A673 (cell line): Measurements from ENCODE around the gene ASB15. TPM values are rescaled to one million over a fixed set of nuclear protein-coding genes. Genes with fewer than 3 reads are reported as not detected.

Source experiments
- BruUV-seq: library from RNA; stranded (reverse); fragments of 400-500 nt; replicated peaks from 2 replicates; lab custom pipeline; 2021; lab: Mats Ljungman, UMichigan
- CTCF ChIA-PET: fragments of 300-600 bp; sonication (Branson Sonifier 250); formaldehyde crosslinking; loops from one replicate; lab custom pipeline; 2022; ENCODE audit warnings: antibody characterized with exemption; lab: Charles Lee
- POLR2A ChIA-PET: fragments of 300-600 bp; sonication (Branson Sonifier 250); formaldehyde crosslinking; loops from one replicate; lab custom pipeline; 2022; ENCODE audit warnings: antibody characterized with exemption; ENCODE audit not compliant: low non-redundant PET; lab: Charles Lee
- DNase-seq: peaks from one replicate; pipeline ENCODE4 v3.0.0-alpha.2; 2015; ENCODE audit warnings: low spot score
- H3K27ac ChIP-seq: fragments of 200-600 bp; sonication (generic); 2 replicates; pipeline ENCODE4 v1.5.1; 2016; ENCODE audit warnings: mixed run types, low read depth, mild to moderate bottlenecking, mixed read lengths, antibody characterized with exemption, low read length; ENCODE audit not compliant: poor library complexity, severe bottlenecking
- H3K27me3 ChIP-seq: fragments of 200-600 bp; sonication (generic); replicated peaks from 2 replicates; pipeline ENCODE4 v1.6.1; 2017; ENCODE audit warnings: mixed run types, low read depth, mild to moderate bottlenecking, mixed read lengths, antibody characterized with exemption, low read length; ENCODE audit not compliant: insufficient read depth, poor library complexity
- H3K36me3 ChIP-seq: fragments of 200-600 bp; sonication (generic); 2 replicates; pipeline ENCODE4 v1.6.1; 2016; ENCODE audit warnings: mixed run types, mild to moderate bottlenecking, mixed read lengths, antibody characterized with exemption, low read length; ENCODE audit not compliant: insufficient read depth, poor library complexity, severe bottlenecking
- H3K4me1 ChIP-seq: fragments of 200-600 bp; sonication (generic); 2 replicates; pipeline ENCODE4 v1.6.1; 2017; ENCODE audit warnings: mixed run types, mild to moderate bottlenecking, mixed read lengths, antibody characterized with exemption, low read length; ENCODE audit not compliant: insufficient read depth, poor library complexity, severe bottlenecking
- H3K4me3 ChIP-seq: fragments of 200-600 bp; sonication (generic); 2 replicates; pipeline ENCODE4 v1.5.1; 2016; ENCODE audit warnings: low read depth, mixed run types, mild to moderate bottlenecking, mixed read lengths, low read length; ENCODE audit not compliant: poor library complexity, severe bottlenecking
- H3K9me3 ChIP-seq: fragments of 200-600 bp; sonication (generic); 2 replicates; pipeline ENCODE4 v1.6.1; 2016; ENCODE audit warnings: mixed run types, low read depth, mild to moderate bottlenecking, mixed read lengths, antibody characterized with exemption, low read length; ENCODE audit not compliant: poor library complexity, severe bottlenecking
- CTCF ChIP-seq: fragments of 300-800, 200-600 bp; sonication (generic); conservative IDR thresholded peaks from 2 replicates; pipeline ENCODE4 v1.5.1; 2017; ENCODE audit warnings: low read depth, mild to moderate bottlenecking, antibody characterized with exemption, low read length, moderate library complexity, mixed read lengths
- EZH2 ChIP-seq: fragments of 200-600 bp; sonication (generic); IDR thresholded peaks from 2 replicates; pipeline ENCODE4 v1.6.1; 2017; ENCODE audit warnings: borderline replicate concordance, low read depth, mild to moderate bottlenecking, mixed read lengths, antibody characterized with exemption, low read length; ENCODE audit not compliant: poor library complexity, severe bottlenecking
- intact Hi-C: fragments of 100-400 bp; cut with micrococcal nuclease; formaldehyde crosslinking; loops from one replicate; pipeline ENCODE4 v1.10.0; 2022; ENCODE audit not compliant: unreplicated experiment
- total RNA-seq: library from RNA; stranded (reverse); gene quantifications from 2 replicates; pipeline ENCODE4 v1.2.3, GENCODE V29; 2021

The ASB15 gene
- total RNA-seq, 1 experiment from 2014 or later, result not detected

GRCh38 chr7:123653162-123653561 lies 51.5 kb downstream of the ASB15 start:
- TF ChIP-seq EZH2 (no peak), CTCF (no peak)
- BruUV-seq, result no TSS peak

GRCh38 chr7:123655614-123656013 lies 54.0 kb downstream of the ASB15 start, which contains the start of gene LMOD2:
LMOD2 (plus strand) TSS chr7:123655866; CDS start chr7:123655964, 98 bp downstream.
- Histone ChIP-seq H3K27ac (no peak within 1 kb of the TSS), H3K9me3 (no peaks in the 10 kb centered on the region), H3K4me3 (no peak within 1 kb of the TSS), H3K27me3 (no peaks in the 10 kb centered on the region), H3K4me1 (no peaks in the 10 kb centered on the region), H3K36me3 (no peaks in the 10 kb centered on the region)
- CTCF ChIA-PET, result no interaction called here
- TF ChIP-seq CTCF (no peak), EZH2 (no peak)
- DNase-seq, result no peak
- no TSS peak for BruUV-seq
- POLR2A ChIA-PET, result no interaction called here
- intact Hi-C loops, result no loop called here

More at GRCh38 chr7:123653162-123653561, 51.5 kb downstream of the ASB15 start:
- no peak overlapping the region for H3K27ac ChIP-seq
- no peaks in the 10 kb centered on the region for H3K4me1 ChIP-seq
- no peak for DNase-seq
- intact Hi-C loops, result no loop called here
- no peaks in the 10 kb centered on the region for H3K27me3 ChIP-seq
- no peaks in the 10 kb centered on the region for H3K36me3 ChIP-seq
- ChIA-PET POLR2A (interaction anchor here (0.7 kb wide), 1 partner anchor 16 kb away, joined by 3 read pairs; no protein-coding TSS in a partner anchor), CTCF (no interaction called here)
- no peaks in the 10 kb centered on the region for H3K9me3 ChIP-seq
- H3K4me3 ChIP-seq, result no peak overlapping the region

- BruUV-seq, result no TSS peak
Observed at GRCh38 chr7:123656544-123657303, 55.1 kb downstream of the ASB15 start.

More at GRCh38 chr7:123656544-123657303, 55.1 kb downstream of the ASB15 start:
- intact Hi-C loops, result no loop called here
- no peak for DNase-seq
- Histone ChIP-seq H3K9me3 (no peaks in the 10 kb centered on the region), H3K4me1 (no peaks in the 10 kb centered on the region), H3K27ac (no peak overlapping the region), H3K27me3 (no peaks in the 10 kb centered on the region), H3K4me3 (no peak overlapping the region), H3K36me3 (no peaks in the 10 kb centered on the region)
- ChIA-PET POLR2A (no interaction called here), CTCF (no interaction called here)
- TF ChIP-seq EZH2 (no peak), CTCF (no peak)
